ENCODE data around the gene MUS81.

Gene MUS81

GRCh38 chr11:65861533-65862183 lies 1.4 kb downstream of the MUS81 start:
- peak overlapping the region; percentile 94 for H3K27ac ChIP-seq (replicated peaks)
- DNase-seq (ENCODE audit: low read depth in 1 of 2, low spot score in 1 of 2): no peak
- TF ChIP-seq REST (IDR thresholded peaks at IDR 0.05; ENCODE audit: insufficient replicate concordance, low read depth) (no peak), POLR2AphosphoS5 (IDR thresholded peaks at IDR 0.05; ENCODE audit: low read depth) (no peak), CTCF (IDR thresholded peaks at IDR 0.05; ENCODE audit: insufficient read depth, low read length) (no peak), SPI1 (IDR thresholded peaks at IDR 0.05; ENCODE audit: borderline replicate concordance, low read depth) (no peak), GABPA (IDR thresholded peaks at IDR 0.05; ENCODE audit: low read depth) (no peak)
- H3K27me3 ChIP-seq (ENCODE audit: insufficient read depth, poor library complexity, severe bottlenecking): no peaks in the 10 kb centered on the region
- H3K4me3 ChIP-seq (replicated peaks; ENCODE audit: insufficient read depth, low read length): peak overlapping the region; percentile 91

GRCh38 chr11:65862191-65862735 lies 2.0 kb downstream of the MUS81 start:
- no peak overlapping the region for H3K27ac ChIP-seq (replicated peaks)

More at GRCh38 chr11:65862191-65862735, 2.0 kb downstream of the MUS81 start:
- H3K27me3 ChIP-seq (ENCODE audit: insufficient read depth, poor library complexity, severe bottlenecking): no peaks in the 10 kb centered on the region
- no peak for TF ChIP-seq CTCF (IDR thresholded peaks at IDR 0.05; ENCODE audit: insufficient read depth, low read length)
- TF ChIP-seq GABPA (IDR thresholded peaks at IDR 0.05; ENCODE audit: low read depth): no peak
- no peak for TF ChIP-seq SPI1 (IDR thresholded peaks at IDR 0.05; ENCODE audit: borderline replicate concordance, low read depth)
- no peak for TF ChIP-seq REST (IDR thresholded peaks at IDR 0.05; ENCODE audit: insufficient replicate concordance, low read depth)
- TF ChIP-seq POLR2AphosphoS5 (IDR thresholded peaks at IDR 0.05; ENCODE audit: low read depth): no peak
- H3K4me3 ChIP-seq (replicated peaks; ENCODE audit: insufficient read depth, low read length): no peak overlapping the region
- DNase-seq (ENCODE audit: low read depth in 1 of 2, low spot score in 1 of 2): no peak

All from HL-60 (cell line).